Left kidney (tissue), 2 donors: ENCODE data around the gene GRIA3. TPM values are rescaled to one million over a fixed set of nuclear protein-coding genes. Genes with fewer than 3 reads are reported as not detected.

Experiments
- DNase-seq: peaks from one replicate; pipeline ENCODE4 v3.0.0-alpha.2; 2013
- polyA plus RNA-seq: library from polyadenylated mRNA; unstranded; fragments of 120-200 nt; gene quantifications from one replicate; pipeline ENCODE4 v1.2.1, GENCODE V29; 2013; ENCODE audit not compliant: insufficient read length

Gene GRIA3
- polyA plus RNA-seq, 1 donor = 2.6 TPM

GRCh38 chrX:123193101-123193500 lies 9.0 kb downstream of the GRIA3 start:
- no peak for DNase-seq

GRCh38 chrX:123199338-123199737 lies 15.3 kb downstream of the GRIA3 start:
- DNase-seq = no peak

- no peak for DNase-seq
Measured at GRCh38 chrX:123201720-123202119, 17.6 kb downstream of the GRIA3 start.

- DNase-seq = no peak
Measured at GRCh38 chrX:123202523-123202922, 18.4 kb downstream of the GRIA3 start.

GRCh38 chrX:123203772-123204171 lies 19.7 kb downstream of the GRIA3 start:
- no peak for DNase-seq

DNA sequence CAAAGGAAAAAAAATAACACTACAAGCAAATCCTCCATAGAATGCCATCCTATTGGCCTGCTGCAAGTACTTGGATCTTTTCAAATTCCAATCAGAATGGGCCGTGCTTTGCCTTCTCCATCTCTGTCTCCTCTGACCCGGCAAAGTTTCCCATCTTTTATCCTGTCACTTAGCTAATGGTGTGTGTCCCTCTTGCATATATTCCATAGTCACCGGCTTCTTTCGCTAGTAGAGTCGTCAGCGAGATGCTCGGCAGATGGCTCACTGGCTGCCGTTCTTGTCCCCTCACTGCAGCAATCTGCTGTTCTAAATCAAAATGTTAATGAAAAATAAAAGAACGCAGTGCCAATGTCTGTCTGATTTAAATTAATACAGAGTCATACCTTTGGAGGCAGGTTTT lies 22.1 kb downstream of the GRIA3 start:
- DNase-seq = peak; percentile 42

GRCh38 chrX:123210252-123210651 lies 26.2 kb downstream of the GRIA3 start:
- DNase-seq = no peak

DNA sequence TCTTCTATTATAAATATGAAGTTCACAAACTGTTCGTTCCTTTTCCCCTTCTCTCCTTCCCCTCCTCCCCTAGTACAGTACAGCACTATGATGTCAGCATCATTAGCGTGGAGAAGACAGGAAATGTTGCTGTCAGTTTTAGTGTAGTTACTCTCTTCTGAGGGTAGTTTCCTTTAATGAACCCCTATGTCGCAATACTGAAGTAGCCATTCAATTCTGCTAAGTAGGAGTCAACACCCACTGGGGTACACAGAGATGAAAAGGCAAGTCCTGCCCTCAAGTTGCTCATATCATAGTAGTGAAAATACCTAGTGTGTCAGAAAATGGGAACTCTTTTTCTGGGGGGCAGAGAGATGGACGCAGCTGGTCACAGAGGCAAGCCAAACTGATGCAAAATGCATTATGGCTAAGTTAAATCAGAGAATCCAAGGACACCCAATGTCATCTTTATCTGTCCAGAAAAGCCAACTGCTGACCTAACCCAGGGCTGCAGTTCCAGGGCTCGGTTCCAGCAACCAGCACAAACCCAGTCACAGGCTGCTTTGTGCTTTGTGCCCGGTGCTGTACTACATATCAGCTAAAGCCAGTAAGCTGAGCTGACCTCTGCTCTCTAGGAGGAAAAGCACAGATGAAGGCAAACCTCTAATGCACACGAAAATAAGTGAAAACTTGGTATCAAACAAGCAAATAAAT lies 31.5 kb downstream of the GRIA3 start:
- no peak for DNase-seq

DNA sequence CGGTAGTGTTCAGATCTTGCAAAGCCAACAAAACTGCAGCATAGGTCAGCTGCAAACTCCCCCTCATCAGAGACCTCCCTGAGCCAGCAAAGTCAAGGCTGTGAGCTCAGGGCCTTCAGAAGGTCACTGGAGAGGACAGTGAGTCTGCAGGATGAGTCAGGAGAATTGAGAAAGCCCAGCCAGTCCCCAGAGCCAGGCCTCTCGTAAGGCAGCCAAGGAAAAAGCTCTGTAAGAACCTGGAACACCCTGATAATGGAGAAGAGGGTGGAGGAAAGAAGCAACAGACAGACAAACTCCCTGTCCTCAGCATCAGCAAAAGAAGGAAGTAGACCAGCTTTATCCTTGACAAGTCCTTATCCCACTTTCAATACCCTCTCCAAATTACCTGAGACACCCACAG lies 33.0 kb downstream of the GRIA3 start:
- DNase-seq = no peak

- DNase-seq = no peak
Measured at GRCh38 chrX:123217728-123218127, 33.6 kb downstream of the GRIA3 start.

DNA sequence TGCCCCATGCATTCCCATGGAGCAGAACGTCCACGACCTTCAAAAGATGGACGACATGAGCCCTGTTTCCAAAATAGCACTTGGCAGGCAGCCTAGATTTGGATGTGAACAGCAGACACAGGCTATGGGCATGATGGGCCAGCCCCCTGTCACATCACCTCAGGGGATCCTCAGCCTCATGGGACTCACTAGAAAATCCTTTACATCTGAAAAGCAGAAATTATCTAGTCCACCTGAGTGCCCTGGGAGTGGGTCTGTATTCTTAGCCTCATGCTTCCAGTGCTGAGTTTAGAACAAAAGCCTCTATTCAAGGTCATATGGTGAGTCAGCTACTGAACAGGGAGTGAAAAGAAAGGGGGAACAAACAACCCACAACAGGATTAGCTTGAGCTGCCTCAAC lies 35.8 kb downstream of the GRIA3 start:
- no peak for DNase-seq

DNA sequence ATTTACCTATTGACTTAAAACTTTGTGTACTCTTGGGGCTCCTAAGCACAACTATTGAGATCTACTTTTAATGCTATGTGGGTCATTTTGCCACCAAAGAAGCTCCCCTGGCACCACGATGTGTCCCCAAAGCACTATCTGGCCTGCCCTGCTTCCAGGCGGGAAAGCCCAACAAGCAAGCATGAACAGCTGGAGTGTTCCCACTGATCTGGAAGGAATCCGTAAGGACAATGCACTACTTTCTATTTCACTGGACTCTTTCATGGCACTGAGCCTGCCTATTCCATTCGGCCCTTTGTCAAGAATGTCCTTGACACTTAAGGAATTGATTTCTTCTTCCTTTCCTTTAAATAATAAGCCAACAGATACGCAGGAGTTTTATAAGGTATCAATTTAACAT lies 38.8 kb downstream of the GRIA3 start:
- no peak for DNase-seq

GRCh38 chrX:123223409-123223808 lies 39.3 kb downstream of the GRIA3 start:
- no peak for DNase-seq

DNA sequence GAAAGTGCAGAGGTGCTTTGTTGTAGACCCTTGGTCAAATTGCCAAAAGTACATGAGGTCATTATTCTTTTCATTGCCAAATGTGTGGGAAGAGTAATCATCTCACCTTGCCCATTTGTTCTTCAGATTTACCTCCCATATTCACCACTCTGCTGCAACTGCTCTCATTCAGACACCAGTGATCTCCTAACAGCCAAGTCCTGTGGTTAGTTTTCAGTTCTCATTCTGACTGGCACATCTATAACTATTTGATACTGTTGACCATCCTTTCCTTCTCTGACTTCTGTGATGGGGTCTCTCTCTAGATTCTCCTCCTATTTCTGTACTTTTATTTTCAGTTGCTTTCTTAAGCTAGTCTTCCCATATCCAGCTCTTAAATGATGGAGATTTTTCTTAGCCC lies 39.8 kb downstream of the GRIA3 start:
- DNase-seq = no peak

- no peak for DNase-seq
Measured at GRCh38 chrX:123230798-123231197, 46.7 kb downstream of the GRIA3 start.

DNA sequence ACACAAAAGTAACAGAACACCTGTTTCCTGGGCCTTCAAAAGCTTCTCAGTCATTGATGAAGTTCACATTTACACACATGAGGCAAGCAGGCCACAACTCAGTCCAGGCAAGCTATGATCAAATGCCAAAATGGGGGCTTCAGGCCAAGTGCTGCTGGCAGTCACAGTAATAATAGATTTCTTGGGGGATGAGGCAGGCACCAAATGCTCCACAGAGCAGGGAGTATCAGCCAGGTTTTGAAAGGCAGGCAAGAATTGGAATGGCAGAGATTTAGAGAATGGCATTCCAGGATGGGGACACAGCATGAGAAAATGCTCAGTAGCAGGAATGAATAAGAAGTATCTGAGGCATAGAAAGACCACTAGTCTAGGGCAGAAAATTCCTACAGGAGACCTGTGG lies 52.8 kb downstream of the GRIA3 start:
- no peak for DNase-seq

DNA sequence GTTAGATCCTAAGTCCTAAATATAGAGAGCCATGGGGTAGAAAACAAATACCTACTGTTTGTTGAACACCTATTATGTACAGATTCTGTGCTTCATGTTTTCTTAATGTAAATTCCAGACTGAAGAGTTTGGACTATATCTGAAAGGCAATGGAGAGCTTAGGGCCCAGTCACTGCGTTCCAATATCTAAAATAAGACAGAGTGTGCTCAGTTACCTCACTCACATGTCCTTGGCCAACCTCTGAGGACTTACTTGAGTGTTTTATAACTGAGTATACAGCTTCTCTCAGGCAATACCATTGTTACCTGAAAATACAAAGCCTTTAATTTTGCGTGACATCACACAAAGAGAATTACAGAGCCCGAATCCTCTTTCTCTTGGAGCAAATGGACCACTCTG lies 53.2 kb downstream of the GRIA3 start:
- DNase-seq = no peak

- no peak for DNase-seq
Measured at GRCh38 chrX:123254457-123254856, 70.4 kb downstream of the GRIA3 start.

DNA sequence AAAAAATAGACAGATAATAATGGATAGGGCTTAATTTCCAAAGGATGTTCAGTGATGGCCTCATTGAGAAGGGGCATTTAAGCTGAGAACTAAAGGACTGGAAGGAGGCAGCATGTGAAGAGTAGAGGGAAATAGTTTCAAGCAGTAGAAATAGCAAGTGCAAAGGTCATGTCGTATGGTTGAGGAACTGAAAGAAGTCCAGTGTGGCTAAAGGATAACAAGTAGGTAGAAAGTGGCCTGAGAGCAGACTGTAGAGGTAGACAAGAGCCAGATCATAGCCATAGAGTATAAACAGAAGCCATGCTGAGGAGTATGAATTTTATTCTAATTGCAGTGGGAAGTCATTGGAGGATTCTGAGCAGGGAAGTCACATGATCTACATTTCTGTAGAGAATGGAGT lies 72.3 kb downstream of the GRIA3 start:
- no peak for DNase-seq

GRCh38 chrX:123260920-123261418 lies 76.9 kb downstream of the GRIA3 start:
- no peak for DNase-seq

DNA sequence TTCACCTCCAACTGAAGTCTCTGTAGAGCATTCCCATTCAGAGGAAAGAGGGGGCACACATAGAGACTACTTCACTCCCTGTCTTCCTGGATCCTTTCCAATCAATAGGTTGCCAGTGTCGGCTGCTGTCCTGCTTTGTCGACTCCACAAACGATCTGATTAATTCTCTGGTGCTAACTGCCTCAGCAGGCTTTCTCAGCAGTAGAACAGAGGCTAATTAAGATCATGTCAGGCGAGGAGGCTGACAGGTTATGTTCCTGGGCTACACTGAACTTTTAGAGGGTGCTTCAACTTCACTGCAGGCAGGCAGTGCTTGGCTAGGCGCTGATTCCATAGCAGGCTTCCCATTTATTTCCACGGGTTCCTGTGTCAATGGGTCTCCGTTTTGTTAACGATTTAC lies 79.2 kb downstream of the GRIA3 start:
- DNase-seq = no peak

DNA sequence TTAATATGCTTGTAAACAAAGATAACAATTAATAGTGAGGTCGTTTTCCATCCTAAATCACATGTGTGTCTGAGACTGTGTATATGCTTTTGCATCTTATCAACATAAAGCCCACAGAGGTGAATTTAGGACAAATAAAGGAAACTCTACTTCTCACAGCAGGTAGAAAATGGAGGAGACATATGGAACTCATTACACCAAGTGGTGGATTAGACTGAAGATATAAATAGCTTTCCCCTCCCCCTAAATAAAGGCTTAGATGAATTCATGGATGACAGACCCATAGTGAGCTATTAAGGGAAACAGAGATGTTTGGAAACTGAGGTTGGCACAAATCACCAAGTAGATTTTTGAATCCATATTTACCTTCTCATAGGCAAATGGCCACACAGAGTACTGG lies 79.7 kb downstream of the GRIA3 start:
- DNase-seq = no peak

DNA sequence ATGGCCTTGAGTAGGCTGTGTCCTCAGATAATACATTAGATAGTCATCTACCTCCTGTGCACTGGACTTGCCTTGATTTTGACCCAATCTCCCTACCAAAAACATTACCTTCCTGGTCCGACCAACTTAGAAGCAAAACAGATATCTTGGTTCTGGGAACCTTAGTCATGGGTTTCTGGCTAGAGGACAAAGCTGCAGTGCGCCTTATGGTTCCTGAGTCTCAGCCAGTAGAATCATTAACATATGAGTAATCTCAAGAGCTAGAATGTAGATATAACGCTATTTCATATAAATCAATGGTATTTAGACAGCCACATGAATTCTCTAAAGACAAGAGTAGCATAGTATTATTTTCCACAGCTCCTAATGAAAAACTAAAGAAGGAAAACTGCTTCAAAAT lies 83.1 kb downstream of the GRIA3 start:
- no peak for DNase-seq

- no peak for DNase-seq
Measured at GRCh38 chrX:123271902-123272301, 87.8 kb downstream of the GRIA3 start.

GRCh38 chrX:123272630-123273029 lies 88.6 kb downstream of the GRIA3 start:
- DNase-seq = no peak
